ENCODE measurements around the gene CDKN2B-AS1. TPM values are rescaled to one million over a fixed set of nuclear protein-coding genes. Genes with fewer than 3 reads are reported as not detected.

CDKN2B-AS1 gene
- total and polyA plus RNA-seq, 3 donors from 2014 or later: 2.2 to 3.5 (median 3.0) TPM

- no peak overlapping the region for H3K4me3 ChIP-seq
- H3K36me3 ChIP-seq (ENCODE audit: low read depth, missing control alignments): no peaks in the 10 kb centered on the region
- no peaks in the 10 kb centered on the region for H3K27me3 ChIP-seq
- H3K9me3 ChIP-seq: no peaks in the 10 kb centered on the region
- H3K27ac ChIP-seq: no peak overlapping the region
- no peak for DNase-seq
- H3K4me1 ChIP-seq: no peaks in the 10 kb centered on the region
- intact Hi-C loops (cut with DNase I; ENCODE audit: low total_unique reads): no loop called here
- TF ChIP-seq CTCF (IDR thresholded peaks at IDR 0.05): no peak
- TF ChIP-seq POLR2A (IDR thresholded peaks at IDR 0.05): no peak
- WGBS, 2 donors: 50 to 52% methylated on average over 4 of the region's 4 CpGs
These were observed 114.2 kb downstream of the CDKN2B-AS1 start for GRCh38 chr9:22108581-22109370.

GRCh38 chr9:22111176-22111953 lies 116.8 kb downstream of the CDKN2B-AS1 start:
- Histone ChIP-seq H3K4me3 (no peak overlapping the region), H3K27ac (no peak overlapping the region), H3K9me3 (no peaks in the 10 kb centered on the region), H3K4me1 (no peaks in the 10 kb centered on the region), H3K27me3 (no peaks in the 10 kb centered on the region), H3K36me3 (ENCODE audit: low read depth, missing control alignments) (no peaks in the 10 kb centered on the region)
- intact Hi-C loops (cut with DNase I; ENCODE audit: low total_unique reads): no loop called here
- WGBS, 2 donors: 91 to 93% methylated on average over 2 of the region's 2 CpGs
- no peak for DNase-seq
- TF ChIP-seq POLR2A (IDR thresholded peaks at IDR 0.05) (no peak), CTCF (IDR thresholded peaks at IDR 0.05) (no peak)

- no peaks in the 10 kb centered on the region for H3K4me1 ChIP-seq
- no peaks in the 10 kb centered on the region for H3K27me3 ChIP-seq
- no peaks in the 10 kb centered on the region for H3K9me3 ChIP-seq
- no peak overlapping the region for H3K27ac ChIP-seq
- intact Hi-C loops (cut with DNase I; ENCODE audit: low total_unique reads): no loop called here
- no peak overlapping the region for H3K4me3 ChIP-seq
- no peaks in the 10 kb centered on the region for H3K36me3 ChIP-seq (ENCODE audit: low read depth, missing control alignments)
- no peak for DNase-seq
- no peak for TF ChIP-seq POLR2A (IDR thresholded peaks at IDR 0.05)
- TF ChIP-seq CTCF (IDR thresholded peaks at IDR 0.05): no peak
These were observed 117.3 kb downstream of the CDKN2B-AS1 start for GRCh38 chr9:22111954-22112247.

GRCh38 chr9:22112870-22113821 lies 118.6 kb downstream of the CDKN2B-AS1 start:
- H3K4me1 ChIP-seq: no peaks in the 10 kb centered on the region
- no peak overlapping the region for H3K4me3 ChIP-seq
- no peaks in the 10 kb centered on the region for H3K27me3 ChIP-seq
- H3K36me3 ChIP-seq (ENCODE audit: low read depth, missing control alignments): no peaks in the 10 kb centered on the region
- intact Hi-C loops (cut with DNase I; ENCODE audit: low total_unique reads): no loop called here
- no peaks in the 10 kb centered on the region for H3K9me3 ChIP-seq
- WGBS, 2 donors: 83 to 85% methylated on average over 12 of the region's 12 CpGs
- no peak for DNase-seq
- TF ChIP-seq POLR2A (IDR thresholded peaks at IDR 0.05): no peak
- H3K27ac ChIP-seq: no peak overlapping the region

GRCh38 chr9:22114956-22115355 lies 120.4 kb downstream of the CDKN2B-AS1 start:
- intact Hi-C loops (cut with DNase I; ENCODE audit: low total_unique reads): no loop called here
- H3K36me3 ChIP-seq (ENCODE audit: low read depth, missing control alignments): no peaks in the 10 kb centered on the region
- DNase-seq: no peak
- H3K9me3 ChIP-seq: no peaks in the 10 kb centered on the region
- TF ChIP-seq POLR2A (IDR thresholded peaks at IDR 0.05): no peak
- no peak for TF ChIP-seq CTCF (IDR thresholded peaks at IDR 0.05)
- H3K4me3 ChIP-seq: no peak overlapping the region
- H3K27me3 ChIP-seq: no peaks in the 10 kb centered on the region
- H3K4me1 ChIP-seq: no peaks in the 10 kb centered on the region
- no peak overlapping the region for H3K27ac ChIP-seq
